Measurements from ENCODE around the gene ANO9. TPM values are rescaled to one million over a fixed set of nuclear protein-coding genes. Genes with fewer than 3 reads are reported as not detected.
A peak's percentile ranks its signal among the peaks of the same experiment; 100 is the strongest.
"Not testable (repeated sequence)": the region's sequence is repeated elsewhere in the genome, so short reads cannot be mapped to it uniquely, and the experiment has no call there.

The ANO9 gene
- total RNA-seq, 1 donor from 2014 or later = 5.1 TPM

DNA sequence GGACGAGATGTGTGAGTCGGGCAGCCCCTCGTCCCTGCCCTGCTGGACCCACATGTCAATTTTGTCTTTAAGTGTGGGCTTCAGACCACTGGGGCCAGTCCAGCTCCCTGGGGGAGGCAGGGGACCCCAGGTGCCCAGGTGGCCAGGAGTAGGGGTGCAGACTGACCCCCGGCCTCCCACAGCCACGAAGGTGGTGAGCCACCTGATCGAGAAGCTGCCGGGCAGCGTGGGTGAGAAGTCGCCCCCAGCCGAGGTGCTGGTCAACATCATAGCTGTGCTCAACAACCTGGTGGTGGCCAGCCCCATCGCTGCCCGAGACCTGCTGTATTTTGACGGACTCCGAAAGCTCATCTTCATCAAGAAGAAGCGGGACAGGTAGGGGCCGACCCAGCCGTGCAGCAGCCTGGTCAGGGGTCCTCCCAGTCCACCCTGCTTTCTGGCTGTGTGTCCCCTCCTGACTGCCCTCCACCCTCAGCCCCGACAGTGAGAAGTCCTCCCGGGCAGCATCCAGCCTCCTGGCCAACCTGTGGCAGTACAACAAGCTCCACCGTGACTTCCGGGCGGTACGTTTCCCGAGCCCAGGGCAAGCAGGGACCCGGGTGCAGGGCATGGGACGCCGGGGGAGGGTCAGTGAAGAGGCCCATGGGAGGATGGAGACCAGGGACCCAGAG is 37.9 kb downstream of the ANO9 start:
- no peak for DNase-seq (ENCODE audit: low spot score)

DNA sequence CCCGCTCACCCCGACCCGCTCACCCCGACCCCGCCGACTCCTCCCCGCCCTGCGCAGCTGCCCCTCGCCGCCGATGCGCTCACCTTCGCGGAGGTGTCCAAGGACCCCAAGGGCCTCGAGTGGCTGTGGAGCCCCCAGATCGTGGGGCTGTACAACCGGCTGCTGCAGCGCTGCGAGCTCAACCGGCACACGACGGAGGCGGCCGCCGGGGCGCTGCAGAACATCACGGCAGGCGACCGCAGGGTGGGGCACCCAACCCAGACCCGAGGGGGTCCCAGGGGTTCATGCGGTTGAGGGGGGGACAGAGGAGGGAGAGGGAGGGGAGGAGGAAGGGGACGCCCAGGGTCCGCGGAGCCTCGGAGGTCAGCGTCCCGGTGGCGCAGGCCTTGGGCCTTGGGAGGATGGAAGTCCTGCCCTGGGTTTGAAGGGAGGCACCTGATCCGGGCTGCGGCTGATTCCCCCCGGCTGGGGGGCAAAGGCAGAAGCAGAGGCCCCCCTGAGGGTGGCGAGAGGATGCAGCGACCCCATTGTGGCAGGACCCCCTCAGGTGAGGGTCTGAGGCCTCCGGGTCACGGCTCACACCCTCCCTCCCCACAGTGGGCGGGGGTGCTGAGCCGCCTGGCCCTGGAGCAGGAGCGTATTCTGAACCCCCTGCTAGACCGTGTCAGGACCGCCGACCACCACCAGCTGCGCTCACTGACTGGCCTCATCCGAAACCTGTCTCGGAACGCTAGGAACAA is 38.6 kb downstream of the ANO9 start:
- no peak for DNase-seq (ENCODE audit: low spot score)

- DNase-seq (ENCODE audit: low spot score) = not testable (repeated sequence)
Observed at GRCh38 chr11:401196-401595, 40.6 kb downstream of the ANO9 start.

DNA sequence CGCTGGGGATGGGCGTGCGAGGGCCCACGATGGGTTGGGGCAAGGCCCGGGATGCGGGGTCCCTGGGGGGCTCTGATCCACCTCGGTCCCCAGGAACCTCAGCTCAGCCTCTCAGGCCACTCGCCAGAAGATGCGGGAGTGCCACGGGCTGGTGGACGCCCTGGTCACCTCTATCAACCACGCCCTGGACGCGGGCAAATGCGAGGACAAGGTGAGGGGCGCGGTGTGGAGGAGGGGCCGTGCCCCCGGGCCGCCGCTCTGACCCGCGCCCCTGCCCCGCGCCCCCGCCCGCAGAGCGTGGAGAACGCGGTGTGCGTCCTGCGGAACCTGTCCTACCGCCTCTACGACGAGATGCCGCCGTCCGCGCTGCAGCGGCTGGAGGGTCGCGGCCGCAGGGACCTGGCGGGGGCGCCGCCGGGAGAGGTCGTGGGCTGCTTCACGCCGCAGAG is 41.5 kb downstream of the ANO9 start:
- DNase-seq (ENCODE audit: low spot score) = no peak

DNA sequence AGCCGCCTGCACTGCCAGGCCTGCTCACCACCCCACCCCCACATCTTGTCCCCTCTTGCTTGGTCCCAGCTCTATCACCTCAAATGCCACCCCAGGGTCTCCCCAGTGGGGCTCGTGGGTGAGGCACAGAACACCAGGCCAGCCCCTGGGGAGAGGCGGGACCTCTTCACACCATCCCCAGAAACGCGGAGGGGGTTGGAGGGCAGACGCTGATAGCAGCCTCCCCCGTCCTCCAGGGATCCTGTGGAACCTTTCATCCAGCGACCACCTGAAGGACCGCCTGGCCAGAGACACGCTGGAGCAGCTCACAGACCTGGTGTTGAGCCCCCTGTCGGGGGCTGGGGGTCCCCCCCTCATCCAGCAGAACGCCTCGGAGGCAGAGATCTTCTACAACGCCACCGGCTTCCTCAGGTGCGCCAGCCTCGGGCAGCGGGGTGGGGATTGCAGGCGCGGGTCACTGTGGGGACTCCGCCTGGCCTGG is 42.0 kb downstream of the ANO9 start:
- DNase-seq (ENCODE audit: low spot score) = no peak

GRCh38 chr11:398826-399225 is 43.0 kb downstream of the ANO9 start:
- DNase-seq (ENCODE audit: low spot score) = no peak

DNA sequence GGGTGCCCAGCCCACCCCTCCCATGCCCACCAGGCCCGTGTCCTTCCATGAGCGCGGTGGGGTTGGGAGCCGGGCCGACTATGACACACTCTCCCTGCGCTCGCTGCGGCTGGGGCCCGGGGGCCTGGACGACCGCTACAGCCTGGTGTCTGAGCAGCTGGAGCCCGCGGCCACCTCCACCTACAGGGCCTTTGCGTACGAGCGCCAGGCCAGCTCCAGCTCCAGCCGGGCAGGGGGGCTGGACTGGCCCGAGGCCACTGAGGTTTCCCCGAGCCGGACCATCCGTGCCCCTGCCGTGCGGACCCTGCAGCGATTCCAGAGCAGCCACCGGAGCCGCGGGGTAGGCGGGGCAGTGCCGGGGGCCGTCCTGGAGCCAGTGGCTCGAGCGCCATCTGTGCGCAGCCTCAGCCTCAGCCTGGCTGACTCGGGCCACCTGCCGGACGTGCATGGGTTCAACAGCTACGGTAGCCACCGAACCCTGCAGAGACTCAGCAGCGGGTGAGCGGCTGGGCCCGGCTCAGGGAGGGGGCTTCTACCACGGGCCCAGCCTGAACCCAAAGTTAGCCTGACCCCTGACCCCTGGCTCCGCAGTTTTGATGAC is 44.8 kb downstream of the ANO9 start:
- peak; percentile 65 for DNase-seq (ENCODE audit: low spot score)

GRCh38 chr11:396511-396947 is 45.3 kb downstream of the ANO9 start:
- DNase-seq (ENCODE audit: low spot score) = no peak

DNA sequence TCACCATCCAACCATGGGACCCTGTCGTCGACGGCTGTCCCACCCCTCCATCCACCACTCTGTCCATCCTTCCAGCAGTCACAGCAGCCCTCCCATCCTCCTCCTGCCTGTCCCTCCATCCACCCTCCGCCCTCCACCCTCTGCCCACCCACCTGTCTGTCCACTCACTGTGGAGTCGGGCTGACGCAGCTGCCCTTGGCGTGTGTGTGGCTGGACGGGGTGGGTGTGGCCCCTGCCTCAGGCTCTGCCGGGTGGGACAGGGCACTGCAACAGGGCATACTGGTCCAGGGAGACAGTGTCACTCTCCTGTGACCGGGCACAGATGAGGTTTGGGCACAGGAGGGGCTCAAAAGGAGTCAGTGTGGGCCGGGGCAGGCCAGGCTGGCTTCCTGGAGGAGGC is 45.9 kb downstream of the ANO9 start:
- no peak for DNase-seq (ENCODE audit: low spot score)

DNA sequence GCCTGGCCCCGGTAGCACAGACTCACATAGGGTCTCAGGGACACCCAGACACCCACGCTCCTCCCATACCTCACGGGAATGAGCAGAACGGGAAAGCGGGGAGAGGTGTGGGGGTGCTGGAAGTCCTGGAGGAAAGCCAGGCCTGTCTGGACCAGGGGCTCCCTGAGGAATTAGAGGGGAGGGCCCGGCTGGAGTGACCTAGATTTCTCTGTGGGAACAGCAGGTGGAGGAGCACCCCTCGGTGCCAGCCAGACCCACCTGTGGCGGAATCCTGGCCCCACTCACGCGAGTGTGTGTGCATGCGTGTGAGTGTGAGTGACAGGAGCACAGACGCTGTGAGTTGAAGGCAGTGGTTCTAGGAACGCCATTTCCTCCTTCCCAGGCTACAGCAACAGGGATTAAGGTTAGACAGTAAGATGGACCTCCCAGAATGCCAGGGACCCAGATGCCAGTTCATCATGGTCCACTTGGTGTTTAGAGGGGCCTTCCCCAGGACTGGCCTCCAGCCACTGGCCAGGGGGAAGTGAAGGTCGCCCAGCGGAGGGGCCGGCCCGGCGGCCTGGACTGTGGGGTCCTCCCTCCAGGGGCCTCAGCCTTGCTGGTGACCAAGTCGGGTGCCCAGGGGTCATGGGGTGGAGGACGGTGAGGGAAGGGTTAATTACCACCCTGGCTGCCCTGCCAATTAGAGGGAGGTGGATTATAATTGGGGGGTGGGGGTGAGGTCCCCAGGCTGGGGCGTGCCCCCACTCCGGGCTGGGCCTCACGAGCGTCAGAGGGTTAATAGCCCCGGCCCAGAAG is 46.8 kb downstream of the ANO9 start:
- no peak for DNase-seq (ENCODE audit: low spot score)

GRCh38 chr11:394034-394857 is 47.6 kb downstream of the ANO9 start, which contains the start of gene PKP3:
TSS of gene PKP3 (plus strand) at chr11:394209. CDS start at chr11:394293, 84 bp downstream.
- DNase-seq (ENCODE audit: low spot score) = peak; percentile 80

DNA sequence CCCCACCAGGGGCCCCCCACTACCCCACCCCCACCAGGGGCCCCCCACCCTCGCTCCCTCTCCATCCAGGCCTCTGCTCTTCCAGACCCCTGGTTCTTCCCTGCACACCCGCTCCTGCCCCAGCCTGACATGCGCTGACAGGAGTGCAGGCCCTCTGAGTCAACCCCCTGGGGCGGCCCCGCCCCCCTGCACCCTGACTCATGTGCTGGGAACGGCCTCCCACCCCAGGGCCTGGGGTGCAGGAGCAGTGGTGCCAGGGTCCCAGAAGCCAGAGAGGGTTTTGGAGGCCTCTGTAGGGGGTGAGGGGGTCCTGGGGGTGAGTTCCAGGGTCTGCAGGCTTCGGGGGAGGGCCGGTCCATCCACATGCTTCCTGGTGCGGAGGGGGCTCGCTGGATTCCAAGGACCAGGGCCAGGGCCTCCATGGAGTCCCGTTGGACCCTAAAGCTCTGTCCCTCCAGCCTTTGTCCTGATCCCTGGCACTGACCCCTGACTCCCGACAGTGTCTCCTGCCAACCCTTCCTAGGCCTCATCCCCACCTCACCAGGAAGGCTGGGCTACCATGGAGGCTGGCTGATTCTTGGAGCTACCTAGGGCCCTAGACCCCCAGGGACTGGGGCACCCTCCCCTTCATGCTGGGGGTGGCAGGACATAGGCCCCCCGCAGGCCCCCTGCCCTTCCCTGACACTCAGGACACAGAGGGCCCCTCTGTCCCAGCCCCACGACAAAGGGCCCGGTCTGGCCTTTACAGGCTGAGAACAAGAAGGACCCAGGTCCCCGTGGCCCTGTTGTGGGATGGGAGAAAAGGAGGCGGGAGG is 48.4 kb downstream of the ANO9 start:
- DNase-seq (ENCODE audit: low spot score) = peak; percentile 69

GRCh38 chr11:392102-392777 is 49.6 kb downstream of the ANO9 start:
- no peak for DNase-seq (ENCODE audit: low spot score)

- no peak for DNase-seq (ENCODE audit: low spot score)
Observed at GRCh38 chr11:391117-392017, 50.4 kb downstream of the ANO9 start.

- DNase-seq (ENCODE audit: low spot score) = no peak
Observed at GRCh38 chr11:390175-390574, 51.6 kb downstream of the ANO9 start.

GRCh38 chr11:389369-389768 is 52.4 kb downstream of the ANO9 start:
- DNase-seq (ENCODE audit: low spot score) = not testable (repeated sequence)

- DNase-seq (ENCODE audit: low spot score) = no peak
Observed at GRCh38 chr11:387193-387793, 54.5 kb downstream of the ANO9 start.

GRCh38 chr11:386483-386882 is 55.3 kb downstream of the ANO9 start:
- no peak for DNase-seq (ENCODE audit: low spot score)

Data from umbilical cord (tissue), 2 donors.